Measurements from ENCODE around the gene DNAI1. TPM values are rescaled to one million over a fixed set of nuclear protein-coding genes. Genes with fewer than 3 reads are reported as not detected.

The DNAI1 gene
- total RNA-seq, 1 donor from 2014 or later, result not detected

DNA sequence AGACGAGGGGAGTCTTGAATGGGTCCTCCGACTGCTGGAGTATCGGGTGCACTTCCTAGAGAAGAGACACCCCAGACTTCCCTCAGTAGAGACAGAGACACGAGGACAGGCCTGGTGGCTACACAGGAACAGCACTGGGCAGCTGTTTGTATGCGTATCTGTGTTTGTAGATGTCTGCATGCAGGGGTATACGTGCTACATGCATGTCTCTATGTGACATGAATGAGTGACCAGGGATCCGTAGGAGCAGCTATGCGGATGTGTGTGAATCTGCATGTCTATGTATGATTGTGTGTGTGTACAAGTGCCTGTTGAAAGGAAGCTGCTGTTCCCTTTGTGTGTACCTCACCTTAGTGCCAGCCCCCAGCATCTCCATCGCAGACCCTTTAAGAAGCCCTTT, 99.8 kb downstream of the DNAI1 start:
- CTCF ChIA-PET, result no interaction called here
- peaks cover 52% of the 10 kb centered on the region for H3K27me3 Mint-ChIP-seq

DNA sequence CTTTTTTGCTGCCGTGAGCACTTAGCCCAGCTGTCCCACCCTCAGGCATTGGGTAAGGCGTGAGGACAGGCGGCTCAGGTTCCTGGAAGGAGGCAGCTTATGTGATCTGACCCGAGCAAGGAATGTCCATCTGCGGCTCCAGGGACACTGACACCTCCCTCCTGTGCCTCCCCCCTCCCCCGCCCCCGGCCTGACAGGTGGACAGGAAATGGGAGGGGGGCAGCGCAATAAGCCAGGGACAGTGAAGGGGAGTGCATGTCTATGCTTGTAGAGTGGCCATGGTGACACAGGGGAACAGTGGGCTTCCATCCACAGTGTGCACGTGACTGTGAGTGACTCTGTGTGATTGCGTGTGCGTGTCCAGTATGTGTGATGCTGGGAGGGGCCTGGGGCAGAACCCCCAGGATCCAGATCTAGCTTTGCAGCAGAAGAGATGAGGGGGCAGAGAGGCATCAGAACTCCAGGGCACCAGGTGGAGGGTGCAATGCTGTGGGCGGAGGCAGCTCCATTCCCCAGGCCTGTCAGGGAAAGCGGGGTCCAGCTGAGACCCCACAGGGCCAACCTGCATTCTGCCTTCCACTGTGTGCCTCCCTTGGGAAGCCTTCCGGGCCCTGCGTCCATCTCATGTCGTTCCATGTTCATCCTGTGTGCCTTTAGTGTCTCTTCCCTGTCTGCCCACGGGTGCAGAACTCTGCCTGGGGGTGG, 100.5 kb downstream of the DNAI1 start:
- H3K27me3 Mint-ChIP-seq, result peaks cover 55% of the 10 kb centered on the region
- TF ChIP-seq, protein P1, sequence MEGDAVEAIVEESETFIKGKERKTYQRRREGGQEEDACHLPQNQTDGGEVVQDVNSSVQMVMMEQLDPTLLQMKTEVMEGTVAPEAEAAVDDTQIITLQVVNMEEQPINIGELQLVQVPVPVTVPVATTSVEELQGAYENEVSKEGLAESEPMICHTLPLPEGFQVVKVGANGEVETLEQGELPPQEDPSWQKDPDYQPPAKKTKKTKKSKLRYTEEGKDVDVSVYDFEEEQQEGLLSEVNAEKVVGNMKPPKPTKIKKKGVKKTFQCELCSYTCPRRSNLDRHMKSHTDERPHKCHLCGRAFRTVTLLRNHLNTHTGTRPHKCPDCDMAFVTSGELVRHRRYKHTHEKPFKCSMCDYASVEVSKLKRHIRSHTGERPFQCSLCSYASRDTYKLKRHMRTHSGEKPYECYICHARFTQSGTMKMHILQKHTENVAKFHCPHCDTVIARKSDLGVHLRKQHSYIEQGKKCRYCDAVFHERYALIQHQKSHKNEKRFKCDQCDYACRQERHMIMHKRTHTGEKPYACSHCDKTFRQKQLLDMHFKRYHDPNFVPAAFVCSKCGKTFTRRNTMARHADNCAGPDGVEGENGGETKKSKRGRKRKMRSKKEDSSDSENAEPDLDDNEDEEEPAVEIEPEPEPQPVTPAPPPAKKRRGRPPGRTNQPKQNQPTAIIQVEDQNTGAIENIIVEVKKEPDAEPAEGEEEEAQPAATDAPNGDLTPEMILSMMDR (IDR thresholded peaks at IDR 0.05), result no peak
- no peaks in the 10 kb centered on the region for H3K4me1 Mint-ChIP-seq
- ATAC-seq (ENCODE audit: low read depth) (no peak), DNase-seq (no peak)
- intact Hi-C loops (cut with micrococcal nuclease), result no loop called here
- POLR2A ChIA-PET, result no interaction called here
- H3K4me3 Mint-ChIP-seq, result no peak overlapping the region
- H3K27ac Mint-ChIP-seq, result no peak overlapping the region
- no peaks in the 10 kb centered on the region for H3K9me3 Mint-ChIP-seq
- CTCF ChIA-PET, result no interaction called here
- no peaks in the 10 kb centered on the region for H3K36me3 Mint-ChIP-seq (ENCODE audit: low read depth)

More for the DNA sequence above, 99.8 kb downstream of the DNAI1 start:
- Mint-ChIP-seq H3K36me3 (ENCODE audit: low read depth) (no peaks in the 10 kb centered on the region), H3K4me1 (no peaks in the 10 kb centered on the region), H3K27ac (no peak overlapping the region), H3K9me3 (no peaks in the 10 kb centered on the region), H3K4me3 (no peak overlapping the region)
- POLR2A ChIA-PET, result no interaction called here
- DNase-seq (no peak), ATAC-seq (ENCODE audit: low read depth) (no peak)
- intact Hi-C loops (cut with micrococcal nuclease), result no loop called here
- TF ChIP-seq, protein P1 (IDR thresholded peaks at IDR 0.05), result no peak

GRCh38 chr9:34559624-34560455, 101.2 kb downstream of the DNAI1 start:
- intact Hi-C loops (cut with micrococcal nuclease), result no loop called here
- no peaks in the 10 kb centered on the region for H3K36me3 Mint-ChIP-seq (ENCODE audit: low read depth)
- no peak overlapping the region for H3K27ac Mint-ChIP-seq
- no peaks in the 10 kb centered on the region for H3K4me1 Mint-ChIP-seq
- H3K9me3 Mint-ChIP-seq, result no peaks in the 10 kb centered on the region
- TF ChIP-seq, protein P1 (IDR thresholded peaks at IDR 0.05), result no peak
- no peak for DNase-seq
- no peak for ATAC-seq (ENCODE audit: low read depth)
- no peak overlapping the region for H3K4me3 Mint-ChIP-seq
- peaks cover 52% of the 10 kb centered on the region for H3K27me3 Mint-ChIP-seq
- CTCF ChIA-PET, result no interaction called here
- POLR2A ChIA-PET, result no interaction called here

- CTCF ChIA-PET, result no interaction called here
Observed at GRCh38 chr9:34560599-34561214, 102.1 kb downstream of the DNAI1 start.

More at GRCh38 chr9:34560599-34561214, 102.1 kb downstream of the DNAI1 start:
- H3K4me1 Mint-ChIP-seq, result no peaks in the 10 kb centered on the region
- H3K9me3 Mint-ChIP-seq, result no peaks in the 10 kb centered on the region
- DNase-seq (no peak), ATAC-seq (ENCODE audit: low read depth) (no peak)
- POLR2A ChIA-PET, result no interaction called here
- H3K36me3 Mint-ChIP-seq (ENCODE audit: low read depth), result no peaks in the 10 kb centered on the region
- peaks cover 53% of the 10 kb centered on the region for H3K27me3 Mint-ChIP-seq
- H3K4me3 Mint-ChIP-seq, result no peak overlapping the region
- H3K27ac Mint-ChIP-seq, result no peak overlapping the region
- TF ChIP-seq, protein P1 (IDR thresholded peaks at IDR 0.05), result no peak
- intact Hi-C loops (cut with micrococcal nuclease), result no loop called here

Measured in activated B cell treated with CpG ODN at 0.5 μM for 24 hours (primary cell).